H1 (cell line): Measurements from ENCODE around the gene ERCC6. TPM values are rescaled to one million over a fixed set of nuclear protein-coding genes. Genes with fewer than 3 reads are reported as not detected.

Experiments used
- CTCF ChIA-PET: fragments of 300-600 bp; sonication (Branson Sonifier 250); formaldehyde crosslinking; loops from one replicate; lab custom pipeline; 2021; ENCODE audit not compliant: partially characterized antibody; lab: Charles Lee
- POLR2A ChIA-PET: fragments of 300-600 bp; sonication (Branson Sonifier 250); formaldehyde crosslinking; loops from one replicate; lab custom pipeline; 2021; ENCODE audit warnings: inconsistent platforms; ENCODE audit not compliant: partially characterized antibody; lab: Charles Lee
- DNase-seq, 2 experiments: peaks; one replicate each; pipeline versions ENCODE4 v3.0.0 to v3.0.0-alpha.2; 2010 to 2022; ENCODE audit warnings: low spot score in 2 of 2, low read depth in 1 of 2, mixed read lengths in 1 of 2
- FAIRE-seq: peaks from 2 replicates; lab custom pipeline; 2011; peaks lifted over from hg19 to GRCh38; lab: Jason Lieb, UNC
- H2AFZ ChIP-seq: 2 replicates; pipeline ENCODE4 v1.8.1; 2012; ENCODE audit warnings: low read length, inconsistent platforms
- H2AK5ac ChIP-seq: 2 replicates; pipeline ENCODE4 v1.6.1; 2013; ENCODE audit warnings: low read depth, low read length
- H2BK120ac ChIP-seq: replicated peaks from 2 replicates; pipeline ENCODE3; 2013; ENCODE audit warnings: low read depth, low read length, inconsistent platforms
- H2BK12ac ChIP-seq: 2 replicates; pipeline ENCODE4 v1.6.1; 2013; ENCODE audit warnings: low read depth, low read length
- H2BK15ac ChIP-seq: 2 replicates; pipeline ENCODE4 v1.6.1; 2013; ENCODE audit warnings: low read length
- H2BK20ac ChIP-seq: 2 replicates; pipeline ENCODE4 v1.6.1; 2013; ENCODE audit warnings: low read length
- H2BK5ac ChIP-seq: 2 replicates; pipeline ENCODE4 v1.6.1; 2013; ENCODE audit warnings: low read depth, low read length
- H3K14ac ChIP-seq: 2 replicates; pipeline ENCODE4 v1.6.1; 2013; ENCODE audit warnings: inconsistent platforms; ENCODE audit not compliant: insufficient read length
- H3K18ac ChIP-seq: 2 replicates; pipeline ENCODE4 v1.6.1; 2013; ENCODE audit warnings: low read length; ENCODE audit errors: extremely low read depth
- H3K23ac ChIP-seq: 2 replicates; pipeline ENCODE4 v1.6.1; 2013; ENCODE audit warnings: inconsistent platforms; ENCODE audit not compliant: insufficient read length
- H3K23me2 ChIP-seq: 2 replicates; pipeline ENCODE4 v1.6.1; 2013; ENCODE audit warnings: low read depth, low read length
- H3K27ac ChIP-seq: 2 replicates; pipeline ENCODE4 v1.6.1; 2011; ENCODE audit warnings: low read depth, low read length, inconsistent platforms
- H3K27me3 ChIP-seq, 4 experiments: replicated peaks in 1 of 4; 1 replicate in 1 of 4; 2 replicates in 3 of 4; pipeline versions ENCODE4 v1.6.1 to v1.8.1; 2011 to 2013; ENCODE audit warnings: low read length in 3 of 4, mild to moderate bottlenecking in 3 of 4, inconsistent platforms in 2 of 4, mixed read lengths in 2 of 4, moderate library complexity in 1 of 4; ENCODE audit not compliant: control insufficient read depth in 3 of 4, insufficient read depth in 3 of 4; ENCODE audit errors: extremely low read depth in 1 of 4
- H3K36me3 ChIP-seq, 4 experiments: 2 replicates each; pipeline versions ENCODE4 v1.6.1 to v1.8.1; 2011 to 2013; ENCODE audit warnings: mild to moderate bottlenecking in 4 of 4, low read length in 3 of 4, moderate library complexity in 2 of 4, control low read depth in 1 of 4, inconsistent platforms in 1 of 4; ENCODE audit not compliant: insufficient read depth in 4 of 4, control insufficient read depth in 2 of 4
- H3K4ac ChIP-seq: replicated peaks from 2 replicates; pipeline ENCODE3; 2013; ENCODE audit warnings: low read length, low read depth, mixed read lengths, inconsistent platforms; ENCODE audit not compliant: insufficient read length
- H3K4me1 ChIP-seq, 4 experiments: replicated peaks in 1 of 4; 1 replicate in 1 of 4; 2 replicates in 3 of 4; pipeline versions ENCODE4 v1.6.1 to v1.8.1; 2011 to 2013; ENCODE audit warnings: low read length in 3 of 4, inconsistent platforms in 2 of 4, mixed read lengths in 1 of 4; ENCODE audit not compliant: insufficient read depth in 4 of 4, control insufficient read depth in 3 of 4
- H3K4me2 ChIP-seq, 2 experiments: 2 replicates each; pipeline versions ENCODE4 v1.6.1 to v1.8.1; 2011 to 2013; ENCODE audit warnings: low read depth in 2 of 2, low read length in 2 of 2, control low read depth in 1 of 2, inconsistent platforms in 1 of 2, mild to moderate bottlenecking in 1 of 2; ENCODE audit not compliant: insufficient read depth in 1 of 2
- H3K4me3 ChIP-seq, 4 experiments: fragments of 200-600, 300-600 bp in 1 of 4; sonication (generic), shearing (Covaris generic), sonication (Bioruptor Twin) in 1 of 4; 2 replicates each; pipeline versions ENCODE4 v1.5.1 to v1.8.1; 2011 to 2016; ENCODE audit warnings: low read length in 4 of 4, low read depth in 3 of 4, control low read depth in 2 of 4, inconsistent platforms in 2 of 4, mild to moderate bottlenecking in 2 of 4, mixed read lengths in 1 of 4, moderate library complexity in 1 of 4; ENCODE audit not compliant: insufficient read depth in 2 of 4; ENCODE audit errors: extremely low read depth in 1 of 4
- H3K56ac ChIP-seq: replicated peaks from 2 replicates; pipeline ENCODE3; 2013; ENCODE audit warnings: low read depth, mild to moderate bottlenecking, mixed read lengths, low read length, inconsistent platforms; ENCODE audit not compliant: insufficient read length
- H3K79me1 ChIP-seq: 2 replicates; pipeline ENCODE4 v1.6.1; 2013; ENCODE audit warnings: low read depth, low read length, control low read depth
- H3K79me2 ChIP-seq, 2 experiments: 2 replicates each; pipeline versions ENCODE4 v1.6.1 to v1.8.1; 2012 to 2013; ENCODE audit warnings: low read length in 2 of 2, mild to moderate bottlenecking in 2 of 2, inconsistent platforms in 1 of 2; ENCODE audit not compliant: insufficient read depth in 2 of 2, control insufficient read depth in 1 of 2
- H3K9ac ChIP-seq, 4 experiments: replicated peaks in 1 of 4; 1 replicate in 1 of 4; 2 replicates in 3 of 4; pipeline versions ENCODE4 v1.6.1 to v1.8.1; 2011 to 2013; ENCODE audit warnings: low read depth in 3 of 4, low read length in 3 of 4, control low read depth in 2 of 4, mild to moderate bottlenecking in 2 of 4, moderate library complexity in 2 of 4, inconsistent platforms in 1 of 4; ENCODE audit errors: extremely low read depth in 1 of 4
- H3K9me3 ChIP-seq, 2 experiments: 2 replicates each; pipeline versions ENCODE4 v1.6.1 to v1.8.1; 2012 to 2013; ENCODE audit warnings: mild to moderate bottlenecking in 2 of 2, moderate library complexity in 2 of 2, control low read depth in 1 of 2, inconsistent platforms in 1 of 2, low read depth in 1 of 2, low read length in 1 of 2, mixed read lengths in 1 of 2; ENCODE audit not compliant: insufficient read depth in 2 of 2
- H4K20me1 ChIP-seq, 2 experiments: replicated peaks in 1 of 2; 2 replicates each; pipeline versions ENCODE3 to v1.8.1; 2011 to 2013; ENCODE audit warnings: inconsistent platforms in 2 of 2, low read length in 2 of 2, mild to moderate bottlenecking in 1 of 2; ENCODE audit not compliant: insufficient read depth in 2 of 2, control insufficient read depth in 1 of 2
- H4K5ac ChIP-seq: 2 replicates; pipeline ENCODE4 v1.6.1; 2013; ENCODE audit warnings: low read length, low read depth, mixed read lengths, inconsistent platforms; ENCODE audit not compliant: insufficient read length
- H4K8ac ChIP-seq: 2 replicates; pipeline ENCODE4 v1.8.0; 2013; ENCODE audit warnings: mild to moderate bottlenecking, moderate library complexity, low read length, inconsistent platforms; ENCODE audit not compliant: insufficient read depth; ENCODE audit errors: extremely low read depth
- H4K91ac ChIP-seq: replicated peaks from 2 replicates; pipeline ENCODE3; 2013; ENCODE audit warnings: low read length, mixed read lengths, inconsistent platforms; ENCODE audit not compliant: insufficient read length
- PHF8 ChIP-seq: fragments of 200-600 bp; sonication (generic); conservative IDR thresholded peaks from 2 replicates; pipeline ENCODE4 v1.7.1; 2012; ENCODE audit warnings: low read depth, mild to moderate bottlenecking, inconsistent platforms, low read length, moderate library complexity
- WGBS, 2 experiments: shearing (Covaris generic) in 1 of 2; methylation state at CpG; one replicate each; pipeline versions ENCODE4 v1.1.6 to v1.1.7; 2013 to 2015; ENCODE audit warnings: low lambda C conversion rate in 2 of 2, mixed read lengths in 2 of 2, inconsistent platforms in 1 of 2, low coverage in 1 of 2, missing lambda C conversion rate in 1 of 2; ENCODE audit not compliant: insufficient replicate concordance in 2 of 2, insufficient coverage in 1 of 2, insufficient read length in 1 of 2; ENCODE audit errors: extremely low coverage in 1 of 2, missing lambda C conversion rate in 1 of 2; 5-methylcytosine and 5-hydroxymethylcytosine counted together
- polyA plus RNA-seq, 7 experiments: library from polyadenylated mRNA; depleted of rRNA in 3 of 7; stranded (reverse) in 5 of 7; unstranded in 2 of 7; fragments of >200 nt in 5 of 7; fragments of 200-250 nt in 2 of 7; gene quantifications; 1 replicate in 5 of 7; 2 replicates in 1 of 7; 4 replicates in 1 of 7; pipeline versions ENCODE4 v1.2.1 to v1.2.3, GENCODE V29; 2011 to 2013; ENCODE audit warnings: missing spikeins in 2 of 7, mixed read lengths in 2 of 7
- total RNA-seq: library from RNA; stranded (reverse); fragmentation: NEBNext Ultra II Directional; extraction: Animal tissue kit (Norgen Biotek cat#: 25700); gene quantifications from 2 replicates; pipeline ENCODE4 v1.2.1, GENCODE V29; 2021

ERCC6 gene
- total and polyA plus RNA-seq, 2 of the 8 experiments (the other 6 are each of a cell fraction or from before 2014, with no cell fraction given) = 4.1 to 11.9 TPM

DNA sequence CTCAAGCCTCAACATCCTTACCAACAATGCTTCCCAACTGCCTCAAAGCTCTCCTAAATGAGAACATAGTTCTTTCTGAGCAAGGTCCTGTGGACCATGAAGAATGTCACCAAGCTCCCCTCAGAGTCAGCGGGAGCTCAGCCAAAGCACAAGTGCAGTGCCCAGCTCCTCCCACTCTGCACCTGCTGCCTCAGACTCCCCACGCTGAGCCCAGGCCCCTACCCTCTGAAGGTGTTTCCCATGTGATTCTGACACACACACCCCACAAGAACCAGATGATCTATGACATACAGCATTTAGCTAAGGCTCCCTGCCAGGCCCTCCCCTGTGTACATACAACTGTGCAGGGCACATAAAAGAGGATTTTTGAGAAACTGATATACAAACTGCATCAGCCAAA is 19.2 kb downstream of the ERCC6 start:
- Histone ChIP-seq H4K5ac (no peak overlapping the region), H3K27me3 (no peaks in the 10 kb centered on the region), H4K91ac (no peak overlapping the region), H2BK12ac (no peak overlapping the region), H2AFZ (no peak overlapping the region), H2BK20ac (no peak overlapping the region), H3K27ac (no peak overlapping the region), H3K79me2 (no peaks in the 10 kb centered on the region), H3K4me3 (no peak overlapping the region), H2BK120ac (no peak overlapping the region), H3K79me1 (no peaks in the 10 kb centered on the region), H2BK5ac (no peak overlapping the region; the same call in 1 of the 2 replicates), H3K4ac (no peak overlapping the region), H3K23ac (no peak overlapping the region), H4K20me1 (no peaks in the 10 kb centered on the region), H3K36me3 (peaks cover 0 to 4% (median 3%) of the 10 kb centered on the region in 4 experiments; a peak in 3 of 8 replicates), H3K4me1 (no peaks in the 10 kb centered on the region; a peak in 1 of 7 replicates), H3K9ac (no peak overlapping the region), H3K56ac (no peak overlapping the region), H3K4me2 (no peak overlapping the region), H2BK15ac (no peak overlapping the region), H3K9me3 (no peaks in the 10 kb centered on the region), H3K14ac (no peak overlapping the region), H3K18ac (no peak overlapping the region), H3K23me2 (no peaks in the 10 kb centered on the region), H2AK5ac (no peak overlapping the region), H4K8ac (no peak overlapping the region)
- FAIRE-seq (no peak), DNase-seq (no peak)
- TF ChIP-seq PHF8 = no peak
- 100% methylated on average over 2 of the region's 2 CpGs; no CpG with 5 or more reads in 1 of the 2 experiments for WGBS, 2 experiments
- ChIA-PET CTCF (interaction anchor here (0.7 to 12.5 kb wide), 20 partner anchors 8 to 638 kb away, joined by 3 to 261 read pairs (median 4); partner anchors contain the start of gene ERCC6), POLR2A (no interaction called here)
